Ureter (tissue), 1 donor: ENCODE data around the gene ATP8B2. TPM values are rescaled to one million over a fixed set of nuclear protein-coding genes. Genes with fewer than 3 reads are reported as not detected.

ENCODE experiments used
- DNase-seq: peaks from one replicate; pipeline ENCODE4 v3.0.0-alpha.2; 2020; ENCODE audit warnings: low spot score
- total RNA-seq: library from RNA; stranded (reverse); gene quantifications from one replicate; pipeline ENCODE4 v1.2.4, GENCODE V29; 2023
- donor health status: DM: yes; HTN: yes; CAD: no.

The ATP8B2 gene
- total RNA-seq, 1 donor from 2014 or later = 40.7 TPM

- DNase-seq = no peak
These were observed 61.5 kb downstream of the ATP8B2 start for GRCh38 chr1:154386643-154387352.

- no peak for DNase-seq
These were observed 65.9 kb downstream of the ATP8B2 start for GRCh38 chr1:154391086-154391770.

DNA sequence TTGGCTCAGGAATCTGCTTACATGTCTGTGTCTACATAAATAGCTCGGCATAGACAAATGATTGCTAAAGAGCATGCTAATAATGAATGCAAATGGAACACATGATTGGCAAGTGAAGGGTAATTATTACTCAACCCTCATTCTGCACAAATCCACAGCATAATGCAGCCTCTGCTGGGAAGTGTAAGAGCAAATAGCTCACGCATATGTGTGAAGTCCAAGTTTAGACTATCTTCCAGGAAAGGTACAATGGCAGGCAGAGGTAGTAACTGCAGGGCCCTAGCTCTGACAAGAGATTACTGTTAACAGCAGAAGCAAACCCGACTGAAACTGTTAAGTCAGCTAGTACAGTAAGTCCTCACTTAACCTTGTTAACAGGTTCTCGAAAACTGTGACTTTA is 72.8 kb downstream of the ATP8B2 start:
- DNase-seq = no peak

- no peak for DNase-seq
These were observed 73.4 kb downstream of the ATP8B2 start for GRCh38 chr1:154398678-154399077.

GRCh38 chr1:154400381-154400801 is 75.1 kb downstream of the ATP8B2 start:
- DNase-seq = no peak

Other genes with a start within 250 kb of the ATP8B2 start
- 0.39 TPM for gene NUP210L, start 170.5 kb upstream of the ATP8B2 start, total RNA-seq
- 242 TPM for gene TPM3, start 133.4 kb upstream of the ATP8B2 start, total RNA-seq
- gene CFAP141, start 119.2 kb upstream of the ATP8B2 start, total RNA-seq = not detected
- gene UBAP2L, start 104.6 kb upstream of the ATP8B2 start, total RNA-seq = 195 TPM
- 110 TPM for gene HAX1, start 52.9 kb upstream of the ATP8B2 start, total RNA-seq
- gene AQP10, start 4.4 kb upstream of the ATP8B2 start, total RNA-seq = not detected
- gene IL6R, start 79.8 kb downstream of the ATP8B2 start, total RNA-seq = 12.5 TPM
- 3.3 TPM for gene TDRD10, start 176.7 kb downstream of the ATP8B2 start, total RNA-seq
- 13.3 TPM for gene SHE, start 176.9 kb downstream of the ATP8B2 start, total RNA-seq
- 68.9 TPM for gene UBE2Q1, start 233.1 kb downstream of the ATP8B2 start, total RNA-seq
- 0.36 TPM for gene CHRNB2, start 242.3 kb downstream of the ATP8B2 start, total RNA-seq